Testis (tissue), 3 donors: ENCODE data around the gene ODC1. TPM values are rescaled to one million over a fixed set of nuclear protein-coding genes. Genes with fewer than 3 reads are reported as not detected.

Experiments used
- DNase-seq: peaks from one replicate; pipeline ENCODE4 v3.0.0-alpha.2; 2019
- H3K27ac ChIP-seq, 2 donors: fragments of 200-600 bp; sonication (generic); one replicate each; pipeline ENCODE4 v1.5.1; 2019
- H3K27me3 ChIP-seq: fragments of 200-600 bp; sonication (generic); one replicate; pipeline ENCODE4 v1.5.1; 2019
- H3K36me3 ChIP-seq: fragments of 200-600 bp; sonication (generic); one replicate; pipeline ENCODE4 v1.5.1; 2017; ENCODE audit warnings: low read depth; ENCODE audit errors: missing control alignments
- H3K4me1 ChIP-seq: fragments of 200-600 bp; sonication (generic); one replicate; pipeline ENCODE4 v1.5.1; 2019
- H3K4me3 ChIP-seq, 2 donors: fragments of 200-600 bp; sonication (generic); one replicate each; pipeline ENCODE4 v1.5.1; 2017 to 2019
- H3K9me3 ChIP-seq: fragments of 200-600 bp; sonication (generic); one replicate; pipeline ENCODE4 v1.5.1; 2017
- POLR2A ChIP-seq: fragments of 450-650 bp; IDR thresholded peaks from one replicate; pipeline ENCODE4 v1.6.1; 2017; ENCODE audit warnings: antibody characterized with exemption, mild to moderate bottlenecking, moderate library complexity
- WGBS, 2 donors: methylation state at CpG; one replicate each; pipeline ENCODE4 v1.1.5; 2018; 5-methylcytosine and 5-hydroxymethylcytosine counted together
- intact Hi-C: fragments of 100-400 bp; cut with DNase I; formaldehyde crosslinking; loops from one replicate; pipeline ENCODE4 v1.15.1; 2023; ENCODE audit warnings: low total_unique reads
- polyA plus RNA-seq: library from polyadenylated mRNA; stranded (reverse); fragments of 350-450 nt; fragmentation: Illumina TruSeq; extraction: RNeasy Lipid Tissue Mini Kit (QIAGEN cat#74804); gene quantifications from one replicate; pipeline ENCODE4 v1.2.3, GENCODE V29; 2014; ENCODE audit warnings: low read depth, low replicate concordance; ENCODE audit not compliant: insufficient read depth
- total RNA-seq, 2 donors: library from RNA; depleted of rRNA; stranded (reverse); fragments of >200 nt; gene quantifications; one replicate each; pipeline ENCODE4 v1.2.3, GENCODE V29; 2016
- TF ChIP-seq, protein P1 (sequence below), 3 experiments: fragments of 450-650 bp in 2 of 3; fragments of 200-600 bp in 1 of 3; sonication (generic) in 1 of 3; IDR thresholded peaks; one replicate each; pipeline ENCODE4 v1.5.1; 2016 to 2019; ENCODE audit warnings: antibody characterized with exemption in 3 of 3, mild to moderate bottlenecking in 2 of 3, moderate library complexity in 1 of 3

The ODC1 gene
- total and polyA plus RNA-seq, 3 donors from 2014 or later: 208 to 321 (median 309) TPM

DNA sequence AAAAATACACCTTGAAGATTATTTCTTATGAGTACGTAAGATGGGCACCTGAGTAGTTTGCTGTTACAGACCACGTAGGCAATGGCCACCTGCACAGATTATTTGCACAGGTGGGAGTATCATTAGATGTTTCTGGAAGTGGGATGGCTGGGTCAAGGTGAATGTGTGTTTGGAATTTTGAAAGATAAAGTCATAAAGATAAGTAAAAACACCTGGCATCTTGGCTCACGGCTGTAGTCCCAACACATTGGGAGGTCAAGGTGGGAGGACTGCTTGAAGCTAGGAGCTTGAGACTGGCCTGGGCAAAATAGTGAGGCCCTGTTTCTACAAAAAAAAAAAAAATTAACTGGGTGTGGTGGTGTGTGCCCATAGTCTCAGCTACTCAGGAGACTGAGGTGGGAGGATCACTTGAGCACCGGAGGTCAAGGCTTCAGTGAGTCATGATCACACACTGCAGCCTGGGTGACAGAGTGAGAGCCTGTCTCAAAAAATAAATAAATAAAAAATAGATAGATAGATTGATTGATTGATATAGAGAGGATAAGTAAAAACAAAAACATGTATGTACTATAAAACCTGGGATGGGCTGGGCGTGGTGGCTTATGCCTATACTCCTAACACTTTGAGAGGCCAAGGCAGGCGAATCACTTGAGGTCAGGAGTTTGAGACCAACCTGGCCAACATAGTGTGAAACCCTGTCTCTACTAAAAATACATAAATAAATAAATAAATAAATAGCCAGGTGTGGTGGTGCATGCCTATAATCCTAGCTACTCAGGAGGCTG, 30.4 kb downstream of the ODC1 start:
- intact Hi-C loops: no loop called here
- Histone ChIP-seq H3K36me3 (no peaks in the 10 kb centered on the region), H3K4me3 (no peak overlapping the region), H3K4me1 (peaks cover 2% of the 10 kb centered on the region), H3K9me3 (no peaks in the 10 kb centered on the region), H3K27ac (no peak overlapping the region), H3K27me3 (no peaks in the 10 kb centered on the region)
- no peak for DNase-seq
- 82 to 87% methylated on average over 6 of the region's 6 CpGs for WGBS, 2 donors
- no peak for TF ChIP-seq POLR2A
- TF ChIP-seq, protein P1, sequence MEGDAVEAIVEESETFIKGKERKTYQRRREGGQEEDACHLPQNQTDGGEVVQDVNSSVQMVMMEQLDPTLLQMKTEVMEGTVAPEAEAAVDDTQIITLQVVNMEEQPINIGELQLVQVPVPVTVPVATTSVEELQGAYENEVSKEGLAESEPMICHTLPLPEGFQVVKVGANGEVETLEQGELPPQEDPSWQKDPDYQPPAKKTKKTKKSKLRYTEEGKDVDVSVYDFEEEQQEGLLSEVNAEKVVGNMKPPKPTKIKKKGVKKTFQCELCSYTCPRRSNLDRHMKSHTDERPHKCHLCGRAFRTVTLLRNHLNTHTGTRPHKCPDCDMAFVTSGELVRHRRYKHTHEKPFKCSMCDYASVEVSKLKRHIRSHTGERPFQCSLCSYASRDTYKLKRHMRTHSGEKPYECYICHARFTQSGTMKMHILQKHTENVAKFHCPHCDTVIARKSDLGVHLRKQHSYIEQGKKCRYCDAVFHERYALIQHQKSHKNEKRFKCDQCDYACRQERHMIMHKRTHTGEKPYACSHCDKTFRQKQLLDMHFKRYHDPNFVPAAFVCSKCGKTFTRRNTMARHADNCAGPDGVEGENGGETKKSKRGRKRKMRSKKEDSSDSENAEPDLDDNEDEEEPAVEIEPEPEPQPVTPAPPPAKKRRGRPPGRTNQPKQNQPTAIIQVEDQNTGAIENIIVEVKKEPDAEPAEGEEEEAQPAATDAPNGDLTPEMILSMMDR (IDR thresholded peaks at IDR 0.05): no peak

DNA sequence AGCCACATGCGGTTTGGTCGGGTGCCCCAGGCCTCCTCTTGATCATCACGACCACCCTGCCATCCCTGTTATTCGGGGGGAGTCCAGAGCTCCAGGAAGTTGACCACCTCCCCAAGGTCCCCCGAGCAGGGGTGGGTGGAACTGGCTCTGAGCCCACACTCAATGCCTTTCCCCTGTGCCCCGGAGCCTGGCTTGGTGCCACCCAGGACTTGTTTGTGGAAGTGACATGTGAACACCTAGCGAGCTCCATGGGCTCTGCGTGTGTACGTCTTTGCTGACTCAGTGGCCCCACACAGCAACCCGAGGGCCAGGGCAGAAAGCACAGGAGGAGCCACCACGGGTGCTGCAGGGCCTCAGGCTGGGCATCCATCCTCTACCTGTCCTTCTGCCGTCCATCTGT, 32.5 kb downstream of the ODC1 start:
- peaks cover 23% of the 10 kb centered on the region for H3K4me1 ChIP-seq
- no peak overlapping the region for H3K4me3 ChIP-seq
- no peak overlapping the region for H3K27ac ChIP-seq
- no peaks in the 10 kb centered on the region for H3K9me3 ChIP-seq
- 90 to 92% methylated on average over 12 of the region's 12 CpGs for whole genome bisulfite sequencing, 2 donors
- intact Hi-C loops: no loop called here
- H3K36me3 ChIP-seq: no peaks in the 10 kb centered on the region
- no peak for TF ChIP-seq POLR2A
- TF ChIP-seq, protein P1 (IDR thresholded peaks at IDR 0.05): no peak
- no peak for DNase-seq
- H3K27me3 ChIP-seq: no peaks in the 10 kb centered on the region

DNA sequence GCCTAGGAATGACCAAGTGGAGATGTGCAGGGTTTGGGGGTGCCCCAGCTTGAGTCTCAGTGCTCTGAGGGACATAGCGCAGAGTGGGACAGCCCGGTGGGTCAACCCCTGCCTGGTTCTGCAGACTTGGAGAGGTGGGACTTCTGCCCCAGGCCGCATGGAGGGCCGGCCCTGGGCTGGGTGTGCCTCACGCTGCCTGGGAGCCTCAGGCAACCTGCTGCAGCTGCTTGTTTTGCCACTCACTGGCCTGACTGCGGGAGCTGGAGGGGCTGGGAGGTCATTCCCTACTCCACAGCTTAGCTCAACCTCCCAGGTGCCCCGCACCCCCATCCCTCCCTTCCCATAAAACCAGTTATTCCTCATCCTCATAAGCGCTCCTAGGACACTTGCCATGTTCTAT, 33.1 kb downstream of the ODC1 start:
- WGBS, 2 donors: 89 to 91% methylated on average over 4 to 8 of the region's 8 CpGs
- DNase-seq: no peak
- no peaks in the 10 kb centered on the region for H3K36me3 ChIP-seq
- intact Hi-C loops: no loop called here
- no peak overlapping the region for H3K4me3 ChIP-seq
- no peaks in the 10 kb centered on the region for H3K27me3 ChIP-seq
- H3K27ac ChIP-seq: no peak overlapping the region
- H3K4me1 ChIP-seq: peaks cover 25% of the 10 kb centered on the region
- no peaks in the 10 kb centered on the region for H3K9me3 ChIP-seq
- TF ChIP-seq, protein P1 (IDR thresholded peaks at IDR 0.05): no peak
- no peak for TF ChIP-seq POLR2A

DNA sequence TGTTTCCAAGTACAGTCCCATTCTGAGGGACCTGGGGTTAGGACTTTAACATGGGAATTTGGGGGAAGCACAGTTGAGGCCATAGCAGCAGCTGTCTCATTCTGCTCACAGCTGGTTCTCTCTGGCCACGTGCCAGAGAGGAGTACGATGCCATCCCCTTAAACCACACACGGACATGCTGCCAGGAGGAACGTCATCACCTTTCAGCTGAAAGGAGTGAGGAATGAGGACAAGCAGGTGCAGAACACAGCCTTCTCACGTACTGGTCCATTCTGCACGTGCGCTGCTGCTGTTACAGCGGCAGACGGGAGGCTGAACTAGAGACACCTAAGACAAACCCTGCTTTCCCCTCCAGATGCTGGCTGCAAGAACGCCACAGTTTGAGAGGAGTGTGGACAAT, 33.5 kb downstream of the ODC1 start:
- no peak for DNase-seq
- TF ChIP-seq POLR2A: no peak
- TF ChIP-seq, protein P1 (IDR thresholded peaks at IDR 0.05): no peak
- peaks cover 25% of the 10 kb centered on the region for H3K4me1 ChIP-seq
- H3K27me3 ChIP-seq: no peaks in the 10 kb centered on the region
- H3K27ac ChIP-seq: no peak overlapping the region
- H3K9me3 ChIP-seq: no peaks in the 10 kb centered on the region
- H3K36me3 ChIP-seq: no peaks in the 10 kb centered on the region
- WGBS, 2 donors: 67 to 74% methylated on average over 10 of the region's 10 CpGs
- intact Hi-C loops: no loop called here
- H3K4me3 ChIP-seq: no peak overlapping the region

DNA sequence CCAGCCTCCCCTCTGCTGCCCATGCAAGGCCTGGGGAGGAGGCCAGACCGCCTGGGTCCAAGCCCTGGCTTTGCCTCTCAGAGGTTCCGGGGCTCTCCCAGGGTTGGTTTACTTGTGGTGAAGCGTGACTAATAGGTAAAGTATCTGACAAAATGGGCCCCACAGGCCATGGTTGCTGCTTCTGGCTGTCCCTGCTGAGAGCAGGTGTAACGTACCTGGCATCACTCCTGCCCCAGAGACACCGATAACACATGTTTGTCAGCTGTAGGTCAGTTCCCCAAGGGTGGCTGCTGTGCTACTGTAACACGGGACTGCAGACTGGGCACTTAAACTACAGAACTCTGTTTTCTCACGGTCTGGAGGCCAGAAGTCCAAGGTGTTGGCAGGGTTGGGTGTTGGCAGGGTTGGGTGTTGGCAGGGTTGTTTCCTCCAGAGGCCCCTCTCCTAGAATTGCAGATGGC, 34.1 kb downstream of the ODC1 start:
- no peaks in the 10 kb centered on the region for H3K36me3 ChIP-seq
- H3K27ac ChIP-seq: no peak overlapping the region
- H3K9me3 ChIP-seq: no peaks in the 10 kb centered on the region
- no peaks in the 10 kb centered on the region for H3K27me3 ChIP-seq
- peaks cover 30% of the 10 kb centered on the region for H3K4me1 ChIP-seq
- no peak overlapping the region for H3K4me3 ChIP-seq
- no peak for DNase-seq
- intact Hi-C loops: no loop called here
- WGBS, 2 donors: 90 to 93% methylated on average over 5 to 7 of the region's 7 CpGs
- no peak for TF ChIP-seq POLR2A
- TF ChIP-seq, protein P1 (IDR thresholded peaks at IDR 0.05): no peak
